Endothelial cell of umbilical vein (primary cell): ENCODE data around the gene SLC36A4.

ENCODE experiments used
- CTCF ChIP-seq, 2 donors: IDR thresholded peaks; 1 replicate in 1 of 2; 2 replicates in 1 of 2; pipeline ENCODE4 v1.5.1; 2011; ENCODE audit warnings: low read length in 2 of 2, mild to moderate bottlenecking in 2 of 2, moderate library complexity in 2 of 2, control low read depth in 1 of 2, inconsistent platforms in 1 of 2, low read depth in 1 of 2; ENCODE audit not compliant: insufficient read depth in 1 of 2; ENCODE audit errors: extremely low read depth in 1 of 2
- EZH2 ChIP-seq: IDR thresholded peaks from 2 replicates; pipeline ENCODE4 v1.6.1; 2012; ENCODE audit warnings: borderline replicate concordance, low read depth, mild to moderate bottlenecking, moderate library complexity, low read length, inconsistent platforms; ENCODE audit not compliant: severe bottlenecking
- JUN ChIP-seq: IDR thresholded peaks from 2 replicates; pipeline ENCODE4 v1.6.1; 2011; ENCODE audit warnings: borderline replicate concordance, low read depth; ENCODE audit not compliant: insufficient read length, insufficient read depth
- POLR2A ChIP-seq: IDR thresholded peaks from 2 replicates; pipeline ENCODE4 v1.6.1; 2012; ENCODE audit warnings: low read depth, mild to moderate bottlenecking, control low read depth, low read length
- POLR2AphosphoS5 ChIP-seq: IDR thresholded peaks from 2 replicates; pipeline ENCODE4 v1.6.1; 2012; ENCODE audit warnings: low read depth, mild to moderate bottlenecking, control low read depth, low read length, moderate library complexity; ENCODE audit not compliant: insufficient read depth

GRCh38 chr11:93187290-93187689 is 10.5 kb downstream of the SLC36A4 start:
- no peak for TF ChIP-seq CTCF (IDR thresholded peaks at IDR 0.05; ENCODE audit: extremely low read depth in 1 of 2, insufficient read depth in 1 of 2, low read depth in 1 of 2, low read length in 2 of 2)
- TF ChIP-seq POLR2AphosphoS5 = no peak
- no peak for TF ChIP-seq POLR2A
- TF ChIP-seq EZH2 = no peak
- TF ChIP-seq JUN = no peak
